22Rv1 (cell line): Measurements from ENCODE around the gene ZDHHC3.

ENCODE experiments used
- ZFX ChIP-seq: fragments of 450-650 bp; IDR thresholded peaks from 2 replicates; pipeline ENCODE4 v1.6.1; 2017; ENCODE audit warnings: antibody characterized with exemption, borderline replicate concordance
- TF ChIP-seq, protein P1 (sequence below): fragments of 450-650 bp; IDR thresholded peaks from 2 replicates; pipeline ENCODE4 v1.5.1; 2017; ENCODE audit warnings: mild to moderate bottlenecking

DNA sequence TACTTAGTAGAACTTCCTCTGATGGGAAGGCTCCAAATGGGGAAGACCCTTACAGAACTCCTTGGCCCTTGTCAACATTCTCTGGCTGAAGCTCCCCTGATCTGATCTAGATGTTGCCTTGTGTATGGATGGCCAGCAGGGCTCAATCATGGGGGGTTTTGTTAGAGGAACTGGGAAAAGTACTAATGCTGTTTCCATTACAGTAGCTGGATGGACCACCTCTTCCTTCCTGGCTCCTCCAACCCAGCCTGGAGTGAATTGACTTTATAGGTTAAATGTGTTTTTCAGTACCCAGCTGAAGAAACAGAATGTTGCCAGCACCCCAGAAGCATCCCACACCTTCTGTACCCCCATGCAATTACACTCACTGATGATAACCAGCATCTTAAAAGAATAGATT is 27.4 kb upstream of the ZDHHC3 start:
- TF ChIP-seq, protein P1, sequence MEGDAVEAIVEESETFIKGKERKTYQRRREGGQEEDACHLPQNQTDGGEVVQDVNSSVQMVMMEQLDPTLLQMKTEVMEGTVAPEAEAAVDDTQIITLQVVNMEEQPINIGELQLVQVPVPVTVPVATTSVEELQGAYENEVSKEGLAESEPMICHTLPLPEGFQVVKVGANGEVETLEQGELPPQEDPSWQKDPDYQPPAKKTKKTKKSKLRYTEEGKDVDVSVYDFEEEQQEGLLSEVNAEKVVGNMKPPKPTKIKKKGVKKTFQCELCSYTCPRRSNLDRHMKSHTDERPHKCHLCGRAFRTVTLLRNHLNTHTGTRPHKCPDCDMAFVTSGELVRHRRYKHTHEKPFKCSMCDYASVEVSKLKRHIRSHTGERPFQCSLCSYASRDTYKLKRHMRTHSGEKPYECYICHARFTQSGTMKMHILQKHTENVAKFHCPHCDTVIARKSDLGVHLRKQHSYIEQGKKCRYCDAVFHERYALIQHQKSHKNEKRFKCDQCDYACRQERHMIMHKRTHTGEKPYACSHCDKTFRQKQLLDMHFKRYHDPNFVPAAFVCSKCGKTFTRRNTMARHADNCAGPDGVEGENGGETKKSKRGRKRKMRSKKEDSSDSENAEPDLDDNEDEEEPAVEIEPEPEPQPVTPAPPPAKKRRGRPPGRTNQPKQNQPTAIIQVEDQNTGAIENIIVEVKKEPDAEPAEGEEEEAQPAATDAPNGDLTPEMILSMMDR = no peak
- TF ChIP-seq ZFX = no peak
